Activated CD4-positive, alpha-beta T cell treated with anti-CD3 and anti-CD28 coated beads, Interleukin-2, amount 50 U/mL, for 48 hours (primary cell): Measurements from ENCODE around the gene ZDHHC14.
"Not testable (repeated sequence)": the region's sequence is repeated elsewhere in the genome, so short reads cannot be mapped to it uniquely, and the experiment has no call there.

ENCODE experiments used
- DNase-seq, 2 experiments: peaks; one replicate each; pipeline ENCODE4 v3.0.0-alpha.2; 2020

The ZDHHC14 gene

GRCh38 chr6:157584036-157584435 lies 203.0 kb downstream of the ZDHHC14 start:
- DNase-seq: no peak

DNA sequence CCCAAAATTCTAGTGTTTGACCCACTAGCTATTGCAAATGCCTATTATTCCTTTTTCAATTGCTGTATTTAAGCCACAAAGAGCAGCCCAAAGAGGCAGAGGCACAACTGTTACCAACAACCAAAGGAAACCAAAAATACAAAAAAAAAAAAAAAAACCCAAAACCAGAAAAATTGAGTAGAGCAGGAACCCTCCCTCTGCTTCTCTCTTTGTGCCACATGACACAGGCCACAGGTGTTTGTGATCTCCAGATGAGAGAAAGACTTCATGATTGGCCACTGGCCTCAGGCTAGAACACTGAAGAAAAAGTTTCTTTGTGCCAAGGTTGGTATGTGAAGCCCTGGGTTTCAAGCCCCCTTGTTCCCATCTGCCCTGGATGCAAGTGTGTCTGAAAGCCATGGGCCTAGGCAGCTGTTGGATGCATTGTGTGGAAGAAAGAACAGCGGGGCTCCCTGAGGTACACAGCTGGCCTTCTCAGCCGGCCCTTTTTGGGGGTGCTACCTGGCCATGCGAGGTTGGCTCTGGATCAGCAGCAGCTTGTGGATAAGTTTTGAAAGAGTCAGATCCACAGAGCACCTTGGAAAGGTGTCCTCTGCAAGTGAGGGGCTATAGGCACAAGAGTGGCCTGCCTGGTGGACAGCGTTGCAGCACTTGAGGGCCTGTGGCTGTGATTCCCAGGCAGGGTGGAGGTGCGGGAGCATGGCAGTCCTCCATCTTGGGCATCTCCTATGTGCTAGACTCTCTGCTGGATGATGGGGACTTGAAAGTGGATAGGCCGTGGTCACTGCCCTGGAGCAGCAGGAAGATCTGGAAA lies 204.5 kb downstream of the ZDHHC14 start:
- DNase-seq: no peak

DNA sequence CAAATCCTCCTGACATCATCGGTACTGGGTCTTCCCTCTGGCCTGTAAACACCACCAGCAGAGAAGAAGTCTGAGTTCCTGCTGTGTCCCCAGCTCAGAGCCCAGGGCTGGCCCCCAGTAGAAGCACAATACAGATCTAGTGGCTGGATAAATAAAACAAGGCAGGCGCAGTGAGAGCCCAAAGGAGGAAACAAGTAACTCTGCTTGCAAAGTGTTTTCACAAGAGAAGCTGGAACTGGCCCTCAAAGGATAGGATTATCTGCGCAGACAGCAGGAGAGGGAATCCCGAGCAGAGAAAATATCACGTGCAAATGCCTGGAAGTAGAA lies 205.1 kb downstream of the ZDHHC14 start:
- no peak for DNase-seq

DNA sequence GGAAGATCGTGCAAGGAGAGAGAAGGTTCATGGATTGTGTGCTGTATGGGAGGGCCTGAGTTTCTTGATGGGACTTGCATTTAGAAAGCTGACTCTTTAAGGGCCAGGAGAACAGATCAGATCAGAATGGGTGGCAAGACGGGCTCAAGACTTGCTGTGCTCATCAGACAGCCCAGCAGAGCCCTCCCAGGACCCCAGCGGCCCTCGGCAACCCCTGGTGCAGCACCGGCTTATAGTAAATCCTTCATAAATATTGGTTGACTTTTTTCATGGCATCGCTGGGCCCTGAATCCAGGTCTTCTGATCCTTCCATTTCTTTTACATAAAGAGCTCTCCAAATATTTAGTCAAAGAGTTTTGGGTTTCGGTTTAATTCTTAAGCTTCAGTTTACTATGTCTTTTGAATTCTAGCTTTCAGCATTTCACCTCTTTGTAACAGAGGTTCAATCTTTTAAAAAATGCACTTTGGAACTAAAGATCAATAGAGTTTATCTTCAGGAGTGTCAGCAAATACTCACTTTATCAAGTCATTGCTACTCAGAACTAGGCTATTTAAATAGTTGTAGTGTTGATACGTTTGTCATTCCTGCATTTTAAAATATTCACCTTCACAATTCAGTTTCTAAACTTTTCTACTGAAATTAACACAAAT lies 205.6 kb downstream of the ZDHHC14 start:
- no peak for DNase-seq

GRCh38 chr6:157587127-157587926 lies 206.3 kb downstream of the ZDHHC14 start:
- no peak for DNase-seq

DNA sequence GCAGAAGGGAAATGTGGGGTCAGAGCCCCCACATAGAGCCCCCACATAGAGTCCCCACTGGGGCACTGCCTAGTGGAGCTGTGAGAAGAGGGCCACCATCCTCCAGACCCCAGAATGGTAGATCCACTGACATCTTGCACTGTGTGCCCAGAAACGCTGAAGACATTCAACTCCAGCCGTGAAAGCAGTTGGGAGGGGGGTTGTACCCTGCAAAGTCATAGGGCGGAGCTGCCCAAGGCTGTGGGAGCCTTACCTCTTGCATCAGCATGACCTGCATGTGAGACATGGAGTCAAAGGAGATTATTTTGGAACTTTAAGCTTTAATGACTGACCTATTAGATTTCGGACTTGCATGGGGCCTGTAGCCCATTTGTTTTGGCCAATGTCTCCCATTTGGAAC lies 209.7 kb downstream of the ZDHHC14 start:
- not testable (repeated sequence) for DNase-seq

DNA sequence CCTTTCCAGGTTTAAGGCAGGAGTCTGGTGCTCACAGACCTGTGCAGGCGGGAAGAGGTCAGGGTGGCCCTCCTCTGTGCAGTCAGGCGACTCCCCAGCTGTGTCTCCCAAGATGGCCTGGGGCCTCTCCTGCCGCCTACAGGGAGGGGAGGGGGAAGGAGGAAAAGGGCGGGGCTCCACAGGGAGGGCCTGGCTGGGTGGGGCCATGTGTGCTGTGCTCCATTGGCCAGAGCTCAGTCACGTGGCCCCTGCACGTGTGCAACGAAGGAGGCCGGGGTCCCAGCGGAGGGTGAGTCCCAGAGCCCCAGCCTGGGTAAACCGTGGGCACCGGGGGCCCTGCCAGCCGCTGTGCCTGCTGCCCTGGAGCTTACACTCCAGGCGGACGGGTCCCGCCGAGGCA lies 211.6 kb downstream of the ZDHHC14 start:
- DNase-seq: no peak

GRCh38 chr6:157592980-157593379 lies 212.0 kb downstream of the ZDHHC14 start:
- DNase-seq: no peak

DNA sequence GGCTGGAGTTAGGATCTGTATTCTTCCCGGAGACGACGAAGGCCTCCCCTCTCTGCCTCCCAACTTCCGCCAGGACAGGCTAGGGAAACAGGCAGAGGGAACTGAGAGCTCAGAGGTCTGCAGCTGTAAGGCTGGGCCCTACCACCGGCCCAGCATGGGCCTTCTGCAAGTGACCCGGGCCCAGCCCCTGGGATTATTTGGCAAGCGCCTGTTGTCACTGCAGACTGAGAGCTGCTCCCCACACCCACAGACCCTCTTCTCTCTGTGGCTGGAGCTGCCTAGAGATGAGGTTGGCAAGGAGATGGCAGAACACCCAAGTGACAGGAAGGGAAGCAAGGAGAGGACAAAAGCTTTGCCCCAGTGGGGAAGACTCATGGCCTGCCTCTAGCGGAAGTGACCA lies 212.6 kb downstream of the ZDHHC14 start:
- DNase-seq: no peak

GRCh38 chr6:157594292-157594691 lies 213.3 kb downstream of the ZDHHC14 start:
- no peak for DNase-seq

DNA sequence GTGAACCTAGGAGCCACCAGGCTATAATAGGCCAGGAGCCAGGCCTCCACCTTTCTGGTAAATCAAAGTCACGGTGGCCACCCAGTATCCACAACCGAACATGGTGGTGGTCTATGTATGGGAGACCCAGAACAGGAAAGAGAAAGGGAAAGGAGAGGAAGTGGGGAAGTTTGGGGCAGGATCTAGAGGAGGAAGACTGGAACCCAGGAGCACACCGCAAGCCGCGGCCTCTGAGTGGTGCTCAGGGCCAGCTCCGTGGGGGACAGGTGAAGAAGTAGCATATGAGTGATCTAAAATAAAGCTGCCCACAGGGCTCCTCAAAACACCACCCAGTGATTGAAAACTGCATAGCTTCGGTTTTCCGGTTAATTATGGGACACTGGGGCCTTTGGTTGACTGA lies 214.8 kb downstream of the ZDHHC14 start:
- no peak for DNase-seq

DNA sequence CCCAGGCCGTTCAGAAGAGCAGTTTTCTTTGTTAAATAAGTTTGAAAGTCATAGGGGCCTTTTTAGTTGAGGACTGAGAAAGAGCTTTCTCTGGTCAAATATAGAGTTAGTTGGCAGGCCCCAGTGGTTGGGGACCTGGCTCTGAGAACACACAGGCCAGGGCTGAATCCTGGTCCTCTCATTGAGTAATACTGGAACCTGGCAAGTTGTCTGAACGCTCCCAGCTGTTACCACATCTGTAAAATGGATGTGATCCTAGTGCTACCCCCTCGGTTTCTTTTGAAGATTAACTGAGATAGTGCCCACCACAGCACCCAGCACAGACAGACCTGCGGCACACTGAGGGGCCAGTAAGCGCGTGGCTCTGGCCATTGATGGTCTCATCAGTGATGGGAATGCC lies 215.5 kb downstream of the ZDHHC14 start:
- no peak for DNase-seq

GRCh38 chr6:157596886-157597285 lies 215.9 kb downstream of the ZDHHC14 start:
- DNase-seq: no peak

- peak; percentile 50 to 59 for DNase-seq
Measured at GRCh38 chr6:157597461-157598312, 216.7 kb downstream of the ZDHHC14 start.

GRCh38 chr6:157599191-157599590 lies 218.2 kb downstream of the ZDHHC14 start:
- DNase-seq: no peak

DNA sequence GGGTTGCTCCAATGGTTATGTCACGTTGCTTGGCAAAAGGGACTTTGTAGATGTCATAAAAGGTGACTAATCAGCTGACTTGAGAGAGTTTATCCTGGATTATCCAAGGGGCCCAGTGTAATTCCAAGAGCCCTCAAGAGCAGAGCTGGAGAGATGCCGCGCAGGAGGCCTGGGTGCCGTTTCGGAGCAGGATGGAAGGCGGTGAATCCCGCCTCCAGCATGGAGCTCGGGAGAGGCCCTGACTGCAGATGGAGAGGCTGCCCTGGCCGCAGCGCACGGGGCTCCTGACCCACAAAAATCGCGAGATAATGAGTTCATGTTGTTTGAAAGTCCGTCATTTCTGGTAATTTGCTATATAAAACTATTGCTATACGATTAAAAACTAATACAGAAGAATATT lies 219.8 kb downstream of the ZDHHC14 start:
- DNase-seq: no peak

DNA sequence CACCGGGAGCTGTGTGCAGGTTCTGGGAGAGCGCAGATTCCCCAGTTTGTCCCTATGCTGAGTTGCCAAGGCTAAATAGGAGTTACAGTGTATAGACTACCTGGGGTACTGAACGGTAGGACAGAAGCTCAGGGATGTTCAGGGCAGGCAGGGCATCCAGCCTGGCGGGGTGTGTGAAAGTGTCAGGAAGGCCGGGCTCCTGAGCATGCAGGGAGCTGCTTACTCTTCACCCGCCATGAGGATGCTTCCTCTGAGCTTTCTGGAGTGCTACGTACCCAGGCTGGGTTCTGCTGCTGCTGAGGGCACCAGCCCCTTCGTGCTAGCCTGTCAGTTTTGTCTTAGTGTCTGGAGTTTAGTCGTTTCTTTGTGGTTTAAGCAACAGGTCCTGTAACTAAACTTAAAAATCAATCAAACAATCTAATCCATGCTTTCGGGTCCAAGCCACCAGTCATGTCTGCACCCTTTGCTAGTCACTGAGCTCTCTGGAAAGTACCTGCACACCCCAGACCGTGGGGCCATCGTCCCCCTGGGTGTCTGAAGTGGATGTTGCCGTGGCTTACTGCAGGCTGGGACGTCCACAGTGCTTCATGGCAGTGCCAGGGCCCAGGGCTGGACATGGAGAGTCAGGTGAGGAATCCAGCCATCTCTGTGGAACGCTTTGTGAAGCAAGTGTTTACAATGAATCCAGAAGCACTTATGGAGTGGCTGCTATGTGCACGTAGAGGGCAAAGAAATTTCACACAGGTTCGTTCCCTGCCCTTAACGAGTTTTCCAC lies 221.7 kb downstream of the ZDHHC14 start:
- no peak for DNase-seq

- no peak for DNase-seq
Measured at GRCh38 chr6:157603314-157603940, 222.4 kb downstream of the ZDHHC14 start.

GRCh38 chr6:157603971-157604370 lies 223.0 kb downstream of the ZDHHC14 start:
- DNase-seq: no peak

DNA sequence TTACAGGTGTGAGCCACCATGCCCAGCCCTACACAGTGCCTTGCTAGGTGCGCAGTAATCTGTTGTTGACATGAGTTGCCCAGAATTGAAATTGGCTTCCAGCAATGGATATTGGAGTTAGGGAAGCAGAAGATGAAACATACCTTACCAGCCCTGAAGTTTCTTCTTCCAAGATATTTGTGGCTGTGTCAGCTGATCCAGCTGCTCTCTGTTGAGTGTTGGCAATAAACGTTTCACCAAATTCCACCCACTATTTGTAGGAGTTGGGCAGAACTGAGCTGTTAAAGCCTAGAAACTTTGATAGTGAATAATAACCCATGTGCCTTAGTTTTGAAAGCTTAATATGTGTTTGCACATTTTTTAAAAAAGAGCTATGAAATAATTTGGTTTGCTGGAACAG lies 223.8 kb downstream of the ZDHHC14 start:
- no peak for DNase-seq

DNA sequence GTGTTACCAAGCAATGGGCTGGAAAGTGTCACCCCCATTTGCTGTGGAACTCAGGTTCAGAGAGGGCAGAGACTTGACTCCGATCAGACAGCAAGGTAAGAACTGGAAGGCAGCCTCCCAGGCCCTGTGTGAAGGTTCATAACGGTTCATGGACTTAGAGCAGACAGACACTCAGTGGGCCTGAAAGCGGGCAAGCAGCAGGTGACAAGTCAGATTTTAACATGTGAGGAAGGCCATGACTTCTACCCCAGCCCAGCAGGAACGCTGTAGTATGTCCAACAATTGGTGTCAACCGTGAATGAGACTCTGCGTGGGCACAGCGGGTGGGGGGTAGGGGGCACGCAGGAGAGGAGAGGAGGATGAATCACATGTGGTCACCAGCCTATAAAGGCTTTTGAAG lies 224.5 kb downstream of the ZDHHC14 start:
- DNase-seq: no peak

- no peak for DNase-seq
Measured at GRCh38 chr6:157606516-157606915, 225.5 kb downstream of the ZDHHC14 start.
